HG02938 (cell line): ENCODE data around the gene GALNS.
"Not testable (repeated sequence)": the region's sequence is repeated elsewhere in the genome, so short reads cannot be mapped to it uniquely, and the experiment has no call there.

Experiments used
- ATAC-seq: cut with Tn5 transposase; IDR thresholded peaks from one replicate; pipeline ENCODE4 v1.9.1; 2021; ENCODE audit warnings: mild to moderate bottlenecking, moderate library complexity; ENCODE audit not compliant: unreplicated experiment

GALNS gene

DNA sequence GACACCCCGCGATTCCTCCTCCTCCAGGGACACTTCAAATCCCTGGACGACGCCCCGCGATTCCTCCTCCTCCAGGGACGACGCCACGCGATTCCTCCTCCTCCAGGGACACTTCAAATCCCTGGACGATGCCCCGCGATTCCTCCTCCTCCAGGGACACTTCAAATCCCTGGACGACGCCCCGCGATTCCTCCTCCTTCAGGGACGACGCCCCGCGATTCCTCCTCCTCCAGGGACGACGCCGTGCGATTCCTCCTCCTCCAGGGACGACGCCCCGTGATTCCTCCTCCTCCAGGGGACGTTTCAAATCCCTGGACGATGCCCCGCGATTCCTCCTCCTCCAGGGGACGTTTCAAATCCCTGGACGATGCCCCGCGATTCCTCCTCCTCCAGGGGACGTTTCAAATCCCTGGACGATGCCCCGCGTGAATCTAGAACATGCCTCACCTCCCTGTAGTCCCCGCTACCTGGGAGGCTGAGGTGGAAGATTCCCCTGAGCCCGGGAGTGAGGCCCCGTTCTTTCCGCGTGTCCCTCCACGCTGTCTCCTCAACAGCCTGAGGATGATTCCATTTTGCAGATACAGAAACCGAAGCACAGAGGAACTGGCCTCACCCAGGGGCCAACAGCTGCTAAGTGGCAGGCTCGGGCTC is 33.1 kb upstream of the GALNS start:
- ATAC-seq, result not testable (repeated sequence)

DNA sequence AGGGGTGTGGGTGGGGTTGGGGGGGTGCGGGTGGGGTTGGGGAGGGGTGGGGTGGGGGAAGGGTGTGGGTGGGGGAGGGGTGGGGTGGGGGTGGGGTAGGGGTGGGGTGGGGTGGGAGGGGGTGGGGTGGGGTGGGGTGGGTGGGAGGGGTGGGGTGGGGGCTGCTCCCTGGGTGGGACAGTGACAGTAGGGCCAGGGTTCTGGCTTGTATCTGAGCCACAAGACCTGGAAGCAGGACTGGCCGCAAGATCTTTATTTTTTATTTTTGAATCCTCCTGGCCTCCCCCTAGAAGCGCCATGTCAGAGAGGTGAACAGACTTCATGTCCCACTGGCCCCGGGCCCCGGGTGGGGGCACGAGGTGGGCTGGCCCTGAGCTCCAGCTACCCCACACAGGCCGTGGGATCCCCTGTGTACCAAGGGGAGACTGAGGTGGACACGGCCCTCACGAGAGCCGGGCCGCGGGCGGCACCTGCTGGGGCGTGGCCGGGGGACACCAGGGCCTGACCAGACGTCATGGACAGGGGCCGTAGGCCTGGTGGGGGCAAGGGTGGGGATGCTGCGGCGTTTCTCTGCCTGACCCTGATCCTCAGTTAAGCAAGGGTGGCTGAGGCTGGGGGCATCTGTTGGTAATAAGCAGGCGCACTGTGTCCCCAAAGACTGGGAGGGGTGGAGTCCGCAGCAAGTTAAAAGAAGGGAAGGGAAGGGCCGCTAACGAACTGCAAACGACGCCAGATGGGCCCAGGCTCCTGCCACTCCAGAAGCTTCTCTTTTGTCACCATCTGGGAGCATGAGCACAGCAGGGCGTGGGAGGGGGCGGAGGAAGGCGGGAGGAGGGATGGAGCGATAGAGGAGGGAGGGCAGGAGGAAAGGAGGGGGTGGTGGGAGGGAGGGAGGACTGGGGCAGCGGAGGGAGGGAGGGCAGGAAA is 32.0 kb upstream of the GALNS start:
- ATAC-seq, result no peak

DNA sequence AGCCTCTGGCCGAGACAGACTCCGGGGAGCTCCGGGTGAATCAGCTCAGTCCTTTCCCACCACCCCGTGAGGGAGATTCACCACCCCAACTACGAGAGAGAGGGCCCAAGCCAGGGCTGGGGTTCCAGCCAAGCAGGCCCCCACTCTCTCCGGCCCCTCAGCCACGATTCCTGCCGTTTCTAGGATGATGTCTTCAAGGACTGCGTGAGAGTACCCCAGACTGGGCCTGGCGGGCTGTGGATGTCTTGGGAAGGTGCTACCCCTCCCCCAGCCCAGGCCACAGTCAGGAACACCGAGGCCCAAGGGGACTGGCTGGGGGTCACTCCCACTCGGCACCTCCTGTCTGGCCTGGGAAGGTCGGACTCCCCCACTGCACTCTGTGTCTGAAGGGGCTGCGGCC is 31.3 kb upstream of the GALNS start:
- no peak for ATAC-seq

DNA sequence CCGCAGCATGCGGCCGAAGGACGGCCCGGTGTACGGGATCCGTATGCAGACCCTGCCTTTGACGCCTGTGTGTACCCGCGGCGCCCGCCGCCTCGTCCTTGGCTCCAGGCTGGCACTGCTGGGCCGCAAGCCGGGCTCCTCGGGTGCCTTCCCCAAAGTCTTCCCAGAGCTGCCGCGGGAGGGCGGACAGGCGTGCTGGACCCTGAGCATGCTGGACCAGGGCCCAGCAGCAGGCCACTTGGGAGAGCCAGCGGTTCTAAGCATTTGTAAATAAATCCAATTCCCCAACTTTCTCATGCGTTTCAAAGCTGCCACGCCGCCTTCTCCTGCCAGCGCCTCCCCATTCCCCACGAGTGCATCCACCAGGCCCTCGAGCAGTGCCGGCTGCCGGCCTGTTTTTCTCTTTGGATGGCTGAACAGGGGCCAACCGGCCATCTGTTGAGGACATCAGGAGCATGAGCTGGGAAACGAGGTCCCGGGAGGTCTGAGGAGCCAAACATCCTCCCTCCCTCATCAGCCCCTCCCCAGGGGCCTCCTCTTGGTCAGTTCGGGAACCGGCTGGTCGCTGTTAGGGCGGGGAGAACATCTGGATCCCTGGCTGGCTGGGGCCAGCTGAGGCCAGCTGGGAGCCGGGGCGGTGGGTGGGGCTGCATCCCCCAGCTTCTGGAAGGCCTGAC is 30.2 kb upstream of the GALNS start:
- ATAC-seq, result no peak

DNA sequence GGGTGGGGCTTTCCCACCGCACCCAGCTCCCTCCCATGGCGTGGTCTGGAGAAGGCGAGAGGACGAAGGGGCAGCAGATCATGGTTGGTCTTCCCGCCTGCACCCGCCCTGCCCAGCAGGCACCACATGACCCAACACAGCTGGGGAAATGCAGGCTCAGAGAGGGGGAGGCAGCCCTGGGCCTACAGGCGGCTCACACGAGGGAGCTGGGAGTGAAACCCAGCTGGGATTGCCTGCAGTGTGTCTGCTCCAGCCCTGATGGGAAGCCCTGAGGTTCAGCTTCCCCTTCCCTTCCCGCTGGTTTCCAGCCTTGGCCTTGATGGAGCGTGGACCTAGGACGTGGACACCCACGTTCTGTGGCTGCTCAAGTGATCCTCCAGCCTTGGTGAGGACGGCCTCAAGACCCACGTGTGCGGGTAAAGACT is 29.7 kb upstream of the GALNS start:
- no peak for ATAC-seq

DNA sequence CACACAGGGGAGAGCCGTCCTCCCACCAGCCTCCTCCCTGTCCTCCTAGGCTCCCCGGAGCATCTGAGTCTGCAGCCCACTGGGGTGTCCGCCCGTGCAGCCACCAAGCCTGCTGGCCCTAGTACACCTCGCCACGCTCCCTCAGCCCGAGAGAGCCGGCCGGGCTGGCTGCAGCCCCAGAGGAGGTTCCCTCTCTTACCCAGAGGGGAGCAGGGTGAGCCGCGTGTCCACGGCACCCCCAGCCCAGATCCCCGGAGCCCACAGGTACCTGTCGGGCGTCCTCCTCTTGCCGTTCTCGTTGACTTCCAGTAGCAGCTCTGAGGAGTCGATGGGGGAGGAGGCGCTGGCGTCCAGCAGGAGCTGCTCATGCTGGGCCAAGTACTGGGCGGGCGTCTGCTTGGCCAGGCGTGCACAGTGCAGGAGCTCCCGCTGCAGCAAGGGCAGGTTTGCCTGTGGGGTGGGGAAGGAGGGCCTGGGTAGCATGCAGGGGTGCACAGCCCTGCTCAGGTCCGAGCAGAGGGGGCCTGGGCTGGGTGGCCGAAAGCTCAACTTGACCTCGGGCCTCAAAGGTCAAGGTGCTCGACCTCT is 29.0 kb upstream of the GALNS start:
- no peak for ATAC-seq

DNA sequence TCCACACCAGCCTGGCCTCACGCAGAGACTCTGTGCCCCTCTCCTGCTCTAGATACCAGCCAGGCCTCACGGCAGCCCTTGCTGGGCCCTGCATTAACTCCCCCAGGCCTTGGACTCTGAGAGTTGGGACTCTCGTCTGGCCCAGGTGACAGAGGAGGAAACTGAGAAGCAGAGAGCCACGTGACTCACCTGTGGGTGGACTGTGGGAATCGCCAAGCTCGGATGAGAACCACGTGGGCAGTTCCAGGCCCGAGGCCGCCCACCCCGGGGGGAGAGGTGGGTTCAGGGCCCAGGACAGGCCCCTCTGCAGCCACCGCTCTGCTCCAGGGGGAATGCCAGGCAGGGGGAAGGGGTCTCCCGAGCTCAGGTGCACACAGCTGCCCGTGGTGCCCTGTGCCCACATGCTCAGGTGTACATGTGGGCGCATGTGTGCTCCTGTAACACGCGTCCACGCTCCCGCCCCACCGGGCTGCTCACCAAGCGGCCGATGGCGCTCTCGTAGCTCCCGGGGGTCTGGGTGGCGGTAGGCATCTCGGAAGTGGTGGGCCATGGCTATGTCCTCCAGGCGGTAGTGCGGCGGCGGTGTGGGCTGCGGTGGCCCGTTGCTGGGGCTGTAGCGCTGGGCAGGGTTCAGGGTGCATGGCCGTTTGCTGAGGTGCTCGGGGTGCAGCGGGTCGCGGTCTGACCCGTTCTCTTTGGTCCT is 28.0 kb upstream of the GALNS start:
- ATAC-seq, result no peak

DNA sequence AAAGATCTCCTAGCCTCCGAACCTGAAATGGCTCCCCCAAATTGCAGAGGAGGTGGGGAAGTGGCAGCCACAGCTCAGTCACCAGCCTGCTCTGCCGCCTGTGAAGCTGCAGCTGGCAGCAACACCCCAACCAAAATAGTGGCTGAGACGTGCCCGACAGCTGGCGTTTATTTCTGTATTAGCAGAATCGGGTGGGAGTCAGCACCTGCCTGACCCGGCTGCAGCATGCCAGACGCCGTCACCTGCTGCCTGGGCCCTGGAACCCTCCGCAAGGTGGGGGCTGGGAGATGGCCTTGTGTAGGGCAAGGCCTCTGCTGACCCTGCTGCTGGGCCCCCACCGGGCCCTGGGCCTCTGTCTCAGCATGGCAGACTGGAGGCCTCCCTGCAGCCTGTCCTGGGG is 27.2 kb upstream of the GALNS start:
- ATAC-seq, result no peak

DNA sequence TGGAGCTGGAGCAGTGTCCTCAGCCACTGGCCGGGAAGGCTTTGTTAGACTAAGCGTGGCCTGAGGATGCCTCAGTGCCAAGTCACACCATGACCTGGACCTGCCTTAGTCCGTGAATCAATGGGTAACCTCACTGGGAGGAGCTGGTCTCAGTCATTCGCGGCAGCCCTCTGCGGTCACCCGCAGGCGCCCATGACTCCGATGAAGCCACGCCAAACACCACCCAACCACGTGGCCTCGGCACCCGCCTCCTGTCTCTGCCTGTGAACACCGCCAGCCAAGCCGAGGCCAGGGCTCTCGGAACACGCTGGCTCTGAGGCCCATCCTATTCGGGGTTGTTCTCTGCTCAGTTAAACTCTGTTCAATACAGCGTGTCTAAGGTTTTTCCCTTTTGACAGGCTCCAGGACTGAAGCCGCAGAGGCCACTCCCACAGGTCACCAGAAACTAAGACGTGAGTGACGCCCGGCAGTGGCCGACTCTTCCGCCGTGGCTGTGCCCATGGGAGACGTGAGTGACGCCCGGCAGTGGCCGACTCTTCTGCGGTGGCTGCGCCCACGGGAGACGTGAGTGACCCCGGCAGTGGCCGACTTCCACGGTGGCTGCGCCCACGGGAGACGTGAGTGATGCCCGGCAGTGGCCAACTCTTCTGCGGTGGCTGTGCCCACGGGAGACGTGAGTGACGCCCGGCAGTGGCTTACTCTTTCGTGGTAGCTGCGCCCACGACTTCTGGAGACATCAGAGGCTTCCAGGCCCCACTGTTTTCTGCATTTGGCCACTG is 26.6 kb upstream of the GALNS start:
- no peak for ATAC-seq

DNA sequence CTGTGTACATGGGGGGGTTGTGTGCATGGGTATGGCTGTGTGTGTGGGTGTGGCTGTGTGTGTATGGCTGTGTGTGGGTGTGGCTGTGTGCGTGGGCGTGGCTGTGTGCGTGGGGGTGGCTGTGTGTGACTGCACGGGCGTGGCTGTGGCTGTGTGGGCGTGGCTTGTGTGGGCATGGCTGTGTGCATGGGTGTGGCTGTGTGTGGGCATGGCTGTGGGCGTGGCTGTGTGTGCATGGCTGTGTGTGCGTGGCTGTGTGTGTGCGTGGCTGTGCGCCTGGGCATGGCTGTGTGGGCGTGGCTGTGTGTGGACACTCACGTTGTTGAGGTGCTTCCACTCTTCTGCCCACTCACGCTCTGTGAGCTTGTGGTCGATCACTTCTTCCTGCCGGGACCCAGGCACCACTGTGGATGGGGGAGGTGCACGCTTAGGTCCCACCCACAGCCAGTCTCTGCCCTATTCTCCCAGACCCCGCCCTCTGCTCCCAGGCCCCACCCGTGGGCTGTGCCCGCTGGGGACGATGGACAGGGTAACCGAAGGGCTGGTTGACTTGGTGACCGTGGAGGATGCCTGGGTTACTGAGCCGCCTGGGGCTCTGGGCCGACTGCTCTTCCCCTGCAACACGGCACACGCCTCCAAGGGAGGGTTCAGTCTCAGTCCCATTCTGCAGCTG is 25.7 kb upstream of the GALNS start:
- no peak for ATAC-seq

DNA sequence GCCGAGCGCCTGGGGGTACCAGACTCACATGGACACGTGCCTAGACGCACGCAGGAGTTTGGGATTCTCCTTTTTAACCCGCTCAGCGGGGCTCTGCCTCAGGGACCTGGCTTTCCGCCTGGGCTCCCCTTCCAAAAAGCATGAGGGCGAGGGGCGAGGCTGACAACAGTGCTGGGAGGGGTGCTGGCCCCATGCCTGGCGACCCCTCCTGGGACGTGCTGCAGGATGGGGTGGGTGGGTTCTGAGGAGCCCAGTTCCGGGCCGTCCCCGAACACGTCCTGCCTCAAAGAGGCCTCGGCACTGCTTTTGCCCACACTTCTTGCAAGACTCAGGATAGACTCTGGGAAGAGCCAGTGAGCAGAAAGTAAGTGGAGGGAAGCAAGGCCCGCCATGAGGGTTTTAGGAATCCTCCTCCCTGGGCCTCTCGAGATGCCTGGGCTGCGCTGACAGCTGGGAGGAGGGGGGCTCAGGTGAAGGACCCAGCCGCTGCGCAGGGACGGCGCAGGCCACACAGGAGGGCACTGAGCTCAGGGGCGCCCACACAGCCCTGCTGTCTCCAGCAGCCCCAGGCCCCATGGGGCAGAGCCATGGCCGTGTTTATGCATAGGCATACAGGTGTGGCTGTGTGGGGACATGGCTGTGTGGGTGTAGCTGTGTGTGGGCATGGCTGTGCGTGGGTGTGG is 25.1 kb upstream of the GALNS start:
- no peak for ATAC-seq

DNA sequence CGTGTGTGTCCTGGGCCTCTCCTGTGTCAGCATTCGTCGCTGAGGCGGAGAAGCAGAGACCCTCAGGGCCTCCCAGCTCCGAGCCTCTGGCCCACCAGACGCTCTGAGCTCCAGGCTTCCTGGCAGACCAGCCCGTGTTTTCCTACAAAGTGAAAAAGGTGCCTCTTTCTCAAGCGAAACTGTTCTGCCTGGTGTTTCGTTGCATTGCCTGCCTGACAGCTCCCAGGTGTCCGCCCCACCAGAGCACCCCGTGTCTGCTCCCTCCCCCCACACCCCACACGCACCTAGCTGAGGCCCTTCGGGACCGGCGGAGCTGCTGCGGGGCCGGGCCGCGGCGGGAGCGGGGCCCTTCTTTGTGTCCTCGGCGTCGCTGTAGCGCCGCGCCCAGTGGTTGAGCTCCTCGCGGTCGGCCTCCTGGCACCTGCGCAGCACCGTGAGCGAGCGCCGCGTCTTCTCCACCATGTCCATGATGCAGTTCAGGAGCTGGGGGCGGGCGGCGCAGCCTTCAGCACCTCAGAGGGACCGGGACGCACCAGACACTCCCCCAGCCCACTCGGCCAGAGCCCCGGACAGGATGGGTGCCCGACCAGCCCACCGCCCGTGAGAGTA is 24.4 kb upstream of the GALNS start:
- no peak for ATAC-seq

DNA sequence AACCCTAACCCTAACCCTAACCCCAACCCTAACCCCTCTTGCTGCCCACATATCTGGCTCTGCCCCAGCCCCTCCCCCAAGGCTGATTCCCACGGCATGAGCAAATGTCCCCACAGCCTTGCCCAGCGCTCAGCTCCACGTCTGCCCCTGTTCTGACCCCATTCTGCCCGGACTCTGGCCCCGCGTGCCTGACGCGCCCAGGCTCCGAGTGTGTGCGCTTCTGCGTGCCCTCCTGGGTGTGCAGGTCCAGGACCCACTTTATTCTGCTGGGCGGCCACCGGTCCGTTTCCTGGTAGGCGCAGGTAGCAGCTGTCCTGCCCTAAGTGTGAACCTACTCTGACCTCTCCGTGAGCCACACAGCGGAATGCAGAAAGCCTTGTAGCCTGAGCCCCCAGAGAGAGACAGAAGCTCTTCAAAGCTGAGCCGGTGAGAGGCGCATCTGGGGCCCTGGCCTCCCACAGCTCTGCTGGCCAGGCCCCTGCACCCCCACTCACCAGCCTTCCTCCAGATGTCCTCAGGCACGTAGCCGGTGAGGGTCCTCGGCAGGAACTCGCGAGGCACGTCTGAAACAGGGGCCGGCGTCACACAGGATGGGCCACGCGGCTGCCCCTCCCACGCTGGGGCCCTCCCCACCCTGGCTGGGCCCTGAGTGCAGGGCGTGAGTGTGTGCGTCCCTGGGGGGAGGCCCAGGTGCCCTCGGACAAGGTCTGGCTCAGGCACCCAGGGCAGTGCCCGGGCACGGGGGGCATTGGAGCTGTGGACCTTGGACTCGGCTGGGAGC is 23.7 kb upstream of the GALNS start:
- ATAC-seq, result no peak

DNA sequence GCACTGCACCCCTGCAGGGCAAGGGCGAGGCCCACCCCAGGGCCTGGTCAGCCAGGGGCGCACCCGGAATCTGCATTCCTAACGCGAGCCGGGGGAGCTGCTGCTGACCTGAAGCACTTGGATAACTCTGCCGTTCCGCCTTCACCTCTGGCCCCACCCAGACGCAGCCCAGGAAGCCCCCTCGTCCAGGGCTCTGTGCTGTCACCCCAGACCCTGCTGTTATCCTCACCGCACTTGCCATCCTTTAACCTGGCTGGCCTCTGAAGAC is 23.0 kb upstream of the GALNS start:
- ATAC-seq, result no peak

DNA sequence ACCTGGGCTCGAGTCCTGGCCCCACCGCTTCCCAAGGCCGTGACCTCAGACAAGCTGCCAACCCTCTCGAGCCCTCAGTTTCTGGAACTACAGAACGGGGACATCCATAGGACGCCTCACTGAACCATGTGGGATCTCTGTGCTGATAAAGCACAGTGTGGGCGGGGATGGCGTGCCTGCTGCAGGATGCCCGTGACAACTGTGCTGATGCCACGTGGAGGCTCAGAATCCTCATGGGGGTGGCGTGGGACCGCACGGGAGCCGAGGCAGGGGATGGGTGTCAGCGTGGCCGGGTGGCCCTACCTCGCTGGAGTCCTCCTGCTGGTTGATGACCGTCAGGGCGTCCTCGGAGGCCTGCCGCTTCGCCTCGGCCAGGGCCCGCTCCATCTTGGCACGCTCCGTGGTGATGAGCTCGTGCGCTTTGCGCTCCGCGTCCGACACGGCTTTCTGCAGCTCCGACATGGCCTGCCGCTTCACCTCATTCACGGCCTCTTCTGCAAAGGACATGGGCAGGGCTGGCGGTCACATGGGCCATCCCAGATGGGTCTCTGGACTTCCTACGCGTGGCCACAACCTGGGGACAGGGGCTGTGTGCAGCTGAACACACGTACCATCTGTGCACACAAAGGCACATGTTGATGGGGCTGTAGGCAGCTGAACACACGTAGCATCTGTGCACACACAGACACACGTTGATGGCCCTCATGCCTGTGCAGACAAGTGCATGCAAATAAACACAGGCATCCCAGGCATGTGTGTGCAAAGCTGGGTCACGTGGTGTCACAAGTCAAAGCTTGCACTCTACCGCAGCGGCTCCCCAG is 22.4 kb upstream of the GALNS start:
- ATAC-seq, result no peak

DNA sequence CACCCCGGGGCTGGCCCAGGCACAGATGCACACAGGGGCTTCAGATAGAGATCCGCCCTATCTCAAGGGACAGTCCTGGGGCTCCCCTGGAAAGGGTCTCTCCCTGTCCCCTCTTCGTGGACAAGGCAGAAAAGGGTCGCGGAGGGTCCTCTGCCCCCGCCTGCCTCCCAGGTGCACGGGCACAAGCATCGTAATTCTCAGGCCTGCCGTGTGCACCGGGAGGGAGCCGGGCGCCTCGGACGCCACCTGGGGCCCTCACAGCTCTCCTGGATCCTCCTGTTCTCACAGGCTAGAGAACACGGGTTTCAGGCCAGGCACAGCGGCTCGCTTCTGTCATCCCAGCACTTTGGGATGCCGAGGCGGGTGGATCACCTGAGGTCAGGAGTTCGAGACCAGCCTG is 21.6 kb upstream of the GALNS start:
- ATAC-seq, result no peak
